OCI-LY1 (cell line): ENCODE results near the gene C1QTNF6.

ENCODE experiments used
- H2AFZ ChIP-seq: fragments of 200-600 bp; sonication (generic), shearing (Covaris generic); 2 replicates; pipeline ENCODE4 v1.6.0; 2014; ENCODE audit warnings: antibody characterized with exemption, mild to moderate bottlenecking, low read length
- H3F3A ChIP-seq: fragments of 200-600 bp; sonication (generic), shearing (Covaris generic); 2 replicates; pipeline ENCODE4 v1.6.0; 2014; ENCODE audit warnings: mild to moderate bottlenecking, antibody characterized with exemption, low read length, moderate library complexity; ENCODE audit not compliant: insufficient read depth
- H3K27ac ChIP-seq: fragments of 200-600 bp; sonication (generic); 2 replicates; pipeline ENCODE4 v1.5.1; 2014; ENCODE audit warnings: low read length, mixed run types, mild to moderate bottlenecking, low read depth; ENCODE audit not compliant: poor library complexity, severe bottlenecking
- H3K27me3 ChIP-seq: fragments of 200-600 bp; sonication (generic); 2 replicates; pipeline ENCODE4 v1.6.0; 2014; ENCODE audit warnings: antibody characterized with exemption, mild to moderate bottlenecking, low read length, moderate library complexity; ENCODE audit not compliant: insufficient read depth
- H3K36me3 ChIP-seq: fragments of 200-600 bp; sonication (generic); 2 replicates; pipeline ENCODE4 v1.6.1; 2014; ENCODE audit warnings: mild to moderate bottlenecking, antibody characterized with exemption, low read length, moderate library complexity, mixed read lengths; ENCODE audit not compliant: insufficient read depth
- H3K4me1 ChIP-seq: fragments of 200-600 bp; sonication (generic); 2 replicates; pipeline ENCODE4 v1.5.1; 2014; ENCODE audit warnings: mild to moderate bottlenecking, low read length, moderate library complexity; ENCODE audit not compliant: insufficient read depth, severe bottlenecking
- H3K4me2 ChIP-seq: fragments of 200-600 bp; sonication (generic), shearing (Covaris generic); 2 replicates; pipeline ENCODE4 v1.6.1; 2014; ENCODE audit warnings: low read length
- H3K4me3 ChIP-seq: fragments of 200-600 bp; sonication (generic); 2 replicates; pipeline ENCODE4 v1.5.1; 2014; ENCODE audit warnings: low read length, low read depth, mild to moderate bottlenecking, mixed read lengths; ENCODE audit not compliant: poor library complexity, severe bottlenecking
- H3K79me2 ChIP-seq: fragments of 200-600 bp; shearing (Covaris generic); 2 replicates; pipeline ENCODE4 v1.6.1; 2016; ENCODE audit warnings: mixed run types, low read length, mixed read lengths; ENCODE audit not compliant: insufficient read depth
- H3K9ac ChIP-seq: fragments of 200-600 bp; sonication (generic), shearing (Covaris generic); 2 replicates; pipeline ENCODE4 v1.6.1; 2014; ENCODE audit warnings: mild to moderate bottlenecking, low read length, mixed read lengths
- H3K9me2 ChIP-seq: fragments of 200-600 bp; sonication (generic), shearing (Covaris generic); 2 replicates; pipeline ENCODE4 v1.6.1; 2014; ENCODE audit warnings: low read depth, mild to moderate bottlenecking, low read length, mixed read lengths
- H3K9me3 ChIP-seq: fragments of 200-600 bp; shearing (Covaris generic); 2 replicates; pipeline ENCODE4 v1.6.1; 2014; ENCODE audit warnings: low read length, mixed read lengths
- H4K20me1 ChIP-seq: fragments of 200-600 bp; sonication (generic), shearing (Covaris generic); 2 replicates; pipeline ENCODE4 v1.6.0; 2016; ENCODE audit warnings: mild to moderate bottlenecking, low read length; ENCODE audit not compliant: insufficient read depth
- CTCF ChIP-seq: fragments of 200-600 bp; sonication (generic), shearing (Covaris generic); IDR thresholded peaks from 2 replicates; pipeline ENCODE4 v1.5.1; 2017; ENCODE audit warnings: mild to moderate bottlenecking, antibody characterized with exemption, low read length, moderate library complexity, mixed read lengths
- EZH2 ChIP-seq: fragments of 200-600 bp; sonication (generic), shearing (Covaris generic); IDR thresholded peaks from 2 replicates; pipeline ENCODE4 v1.8.0; 2017; ENCODE audit warnings: borderline replicate concordance, mixed run types, mild to moderate bottlenecking, antibody characterized with exemption, low read length, moderate library complexity, mixed read lengths

C1QTNF6 gene

DNA sequence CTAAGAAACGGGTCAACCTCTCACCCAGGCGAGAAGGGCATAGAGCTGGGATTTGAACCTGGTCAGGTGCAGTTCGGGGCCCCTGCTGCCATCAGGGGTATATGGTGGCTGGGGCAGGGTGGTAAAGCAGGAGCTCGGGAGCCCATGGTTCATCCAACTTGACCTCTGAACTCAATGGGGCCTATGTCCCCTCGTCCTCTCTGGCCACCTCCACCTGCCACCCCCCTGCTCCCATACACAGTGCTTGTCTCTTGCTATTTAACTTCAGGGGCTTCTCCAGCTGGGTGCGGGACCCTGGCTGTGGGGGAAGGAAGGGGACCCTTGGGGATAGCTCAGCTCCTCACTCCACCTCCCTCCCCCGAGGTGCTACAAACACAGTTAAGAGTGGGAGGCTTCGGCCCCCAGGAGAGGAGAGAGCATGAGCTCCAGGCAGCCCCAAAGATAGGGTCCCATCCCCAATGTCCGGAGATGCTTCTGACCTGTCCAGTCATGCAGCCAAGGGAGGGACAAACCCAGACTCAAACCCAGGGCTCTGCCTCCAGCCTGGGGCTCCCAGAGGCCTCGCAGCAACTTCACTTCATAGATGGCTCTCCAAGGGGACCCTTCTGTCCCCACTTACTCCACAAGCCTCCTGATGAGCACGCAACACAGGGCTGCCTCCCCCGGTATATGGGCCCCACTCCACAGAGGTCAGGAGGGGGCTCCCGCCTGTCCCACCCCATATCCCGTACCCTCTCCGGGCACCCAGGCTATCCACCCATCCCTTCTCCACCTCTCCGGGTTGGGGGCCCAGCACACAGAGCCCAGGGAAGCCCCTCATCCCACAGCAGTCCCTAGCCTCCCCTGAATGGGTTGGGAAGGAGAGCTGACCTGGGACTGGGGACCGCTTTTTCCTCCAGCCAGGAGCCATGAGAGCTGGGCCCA is 39.0 kb downstream of the C1QTNF6 start:
- Histone ChIP-seq H3K9ac (no peak overlapping the region), H3K79me2 (no peaks in the 10 kb centered on the region)

GRCh38 chr22:37148031-37148651 is 39.9 kb downstream of the C1QTNF6 start:
- H3K79me2 ChIP-seq: no peaks in the 10 kb centered on the region
- H3K9me3 ChIP-seq: peaks cover 9% of the 10 kb centered on the region; the same call in 1 of the 2 replicates
- H3F3A ChIP-seq: no peaks in the 10 kb centered on the region
- no peaks in the 10 kb centered on the region for H4K20me1 ChIP-seq
- peaks cover 11% of the 10 kb centered on the region; the same call in 1 of the 2 replicates for H3K27me3 ChIP-seq
- H3K4me2 ChIP-seq: no peak overlapping the region
- H3K9me2 ChIP-seq: no peaks in the 10 kb centered on the region
- H2AFZ ChIP-seq: no peak overlapping the region
- no peak overlapping the region for H3K27ac ChIP-seq
- no peak overlapping the region for H3K4me3 ChIP-seq
- H3K9ac ChIP-seq: no peak overlapping the region
- TF ChIP-seq CTCF (peak; percentile 7; the same call in 1 of the 2 replicates), EZH2 (no peak)
- H3K4me1 ChIP-seq: no peaks in the 10 kb centered on the region
- no peaks in the 10 kb centered on the region for H3K36me3 ChIP-seq

More for the DNA sequence above, 39.0 kb downstream of the C1QTNF6 start:
- TF ChIP-seq CTCF (no peak), EZH2 (no peak)
- no peaks in the 10 kb centered on the region for H3K4me1 ChIP-seq
- no peak overlapping the region for H3K27ac ChIP-seq
- no peaks in the 10 kb centered on the region for H3K9me2 ChIP-seq
- H4K20me1 ChIP-seq: no peaks in the 10 kb centered on the region
- no peak overlapping the region for H2AFZ ChIP-seq
- H3K9me3 ChIP-seq: peaks cover 9% of the 10 kb centered on the region; the same call in 1 of the 2 replicates
- H3K36me3 ChIP-seq: no peaks in the 10 kb centered on the region
- H3F3A ChIP-seq: no peaks in the 10 kb centered on the region
- H3K4me3 ChIP-seq: no peak overlapping the region
- H3K27me3 ChIP-seq: peaks cover 11% of the 10 kb centered on the region; the same call in 1 of the 2 replicates
- no peak overlapping the region for H3K4me2 ChIP-seq

DNA sequence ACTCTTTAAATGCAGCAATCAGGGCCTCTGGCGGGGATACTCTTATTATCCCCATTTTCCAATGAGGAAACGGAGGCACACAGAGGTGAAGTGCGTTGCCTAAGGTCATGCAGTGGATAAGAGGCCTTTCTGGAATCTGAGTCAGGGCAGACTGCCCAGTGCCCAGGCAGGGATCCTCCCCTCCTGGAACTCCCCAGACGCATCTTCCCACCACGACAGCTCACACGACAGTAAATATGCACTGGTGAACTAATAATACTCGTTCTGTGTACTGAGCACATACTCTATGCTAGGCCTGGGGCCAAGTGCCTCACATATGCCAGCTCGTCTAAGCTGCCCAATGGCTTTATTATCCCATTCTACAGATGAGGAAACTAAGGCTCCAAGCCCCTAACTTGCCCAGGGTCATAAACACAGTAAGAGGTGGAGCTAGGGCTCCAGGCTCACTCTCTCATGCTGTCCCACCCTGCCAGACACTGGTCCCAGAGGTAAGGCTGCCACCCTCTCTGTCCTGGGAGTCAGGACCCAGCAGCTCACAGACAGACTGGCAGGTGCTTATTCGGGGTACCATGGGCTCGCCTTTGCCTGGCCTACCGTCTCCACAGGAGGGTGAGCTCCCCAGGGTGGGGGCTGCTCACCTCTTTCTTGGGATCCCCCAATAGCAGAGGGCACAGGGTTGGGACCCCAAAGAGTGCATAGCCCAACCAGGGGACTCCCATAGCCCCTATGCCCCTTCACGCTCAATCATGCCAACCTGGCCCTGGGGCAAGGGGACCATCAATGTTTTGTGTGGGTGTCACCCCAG is 40.7 kb downstream of the C1QTNF6 start:
- Histone ChIP-seq H3K4me1 (no peaks in the 10 kb centered on the region), H3K79me2 (no peaks in the 10 kb centered on the region), H3K9me2 (no peaks in the 10 kb centered on the region), H3K9me3 (peaks cover 9% of the 10 kb centered on the region; the same call in 1 of the 2 replicates), H3K27ac (no peak overlapping the region), H3K4me3 (no peak overlapping the region), H3K36me3 (no peaks in the 10 kb centered on the region), H3K4me2 (no peak overlapping the region), H4K20me1 (no peaks in the 10 kb centered on the region), H2AFZ (no peak overlapping the region), H3F3A (no peaks in the 10 kb centered on the region), H3K27me3 (peaks cover 11% of the 10 kb centered on the region; the same call in 1 of the 2 replicates), H3K9ac (no peak overlapping the region)
- TF ChIP-seq CTCF (no peak), EZH2 (no peak)
